KMS-11 (cell line): ENCODE results near the gene SLC25A4.
A peak's percentile ranks its signal among the peaks of the same experiment; 100 is the strongest.

Experiments
- H2AFZ ChIP-seq: fragments of 200-600 bp; sonication (generic); 2 replicates; pipeline ENCODE4 v1.6.1; 2016; ENCODE audit warnings: antibody characterized with exemption, mixed run types, low read depth
- H3K27ac ChIP-seq: fragments of 200-600 bp; sonication (generic); 2 replicates; pipeline ENCODE4 v1.6.1; 2016; ENCODE audit warnings: mild to moderate bottlenecking, mixed run types
- H3K27me3 ChIP-seq: fragments of 200-600 bp; sonication (generic); 2 replicates; pipeline ENCODE4 v1.6.1; 2017; ENCODE audit warnings: mild to moderate bottlenecking, low read depth, mixed run types, moderate library complexity; ENCODE audit not compliant: insufficient read depth
- H3K36me3 ChIP-seq: fragments of 200-600 bp; sonication (generic); 2 replicates; pipeline ENCODE4 v1.6.1; 2017; ENCODE audit warnings: mild to moderate bottlenecking, mixed run types; ENCODE audit not compliant: insufficient read depth
- H3K4me1 ChIP-seq: fragments of 200-600 bp; sonication (generic); 2 replicates; pipeline ENCODE4 v1.6.1; 2016; ENCODE audit warnings: mild to moderate bottlenecking, low read depth, mixed run types; ENCODE audit not compliant: poor library complexity, severe bottlenecking
- H3K4me2 ChIP-seq: fragments of 200-600 bp; sonication (generic); 2 replicates; pipeline ENCODE4 v1.7.0; 2016; ENCODE audit warnings: mild to moderate bottlenecking, mixed run types
- H3K4me3 ChIP-seq: fragments of 200-600 bp; sonication (generic); IDR thresholded peaks from 2 replicates; pipeline ENCODE4 v1.6.1; 2017; ENCODE audit warnings: low read depth, low read length, mixed read lengths; ENCODE audit not compliant: insufficient read depth
- H3K79me2 ChIP-seq: fragments of 200-600 bp; sonication (generic); 2 replicates; pipeline ENCODE4 v1.6.1; 2016; ENCODE audit warnings: low read depth, mixed run types; ENCODE audit not compliant: insufficient read depth
- H3K9ac ChIP-seq: fragments of 200-600 bp; sonication (generic); 2 replicates; pipeline ENCODE4 v1.6.1; 2016; ENCODE audit warnings: mild to moderate bottlenecking, mixed run types
- H4K20me1 ChIP-seq: fragments of 200-600 bp; sonication (generic); 2 replicates; pipeline ENCODE4 v1.6.1; 2016; ENCODE audit warnings: mild to moderate bottlenecking, mixed run types; ENCODE audit not compliant: insufficient read depth
- CTCF ChIP-seq: fragments of 200-600 bp; sonication (generic); conservative IDR thresholded peaks from 2 replicates; pipeline ENCODE4 v1.6.1; 2017; ENCODE audit warnings: low read depth, mild to moderate bottlenecking, antibody characterized with exemption, low read length, moderate library complexity, mixed read lengths

The SLC25A4 gene

GRCh38 chr4:185144601-185145240, 1.7 kb downstream of the SLC25A4 start:
- Histone ChIP-seq H3K79me2 (peaks cover 4% of the 10 kb centered on the region; the same call in 1 of the 2 replicates), H3K36me3 (no peaks in the 10 kb centered on the region), H3K27me3 (no peaks in the 10 kb centered on the region), H4K20me1 (no peaks in the 10 kb centered on the region), H3K9ac (no peak overlapping the region), H3K4me1 (peaks cover 18% of the 10 kb centered on the region), H3K27ac (no peak overlapping the region), H3K4me3 (no peak overlapping the region), H2AFZ (no peak overlapping the region), H3K4me2 (peak overlapping the region; percentile 95; the same call in 1 of the 2 replicates)
- TF ChIP-seq CTCF: no peak

GRCh38 chr4:185145572-185145971, 2.5 kb downstream of the SLC25A4 start:
- H3K4me3 ChIP-seq: no peak overlapping the region
- no peak overlapping the region for H3K4me2 ChIP-seq
- TF ChIP-seq CTCF: no peak
- H3K27me3 ChIP-seq: no peaks in the 10 kb centered on the region
- H3K36me3 ChIP-seq: no peaks in the 10 kb centered on the region
- H3K4me1 ChIP-seq: peaks cover 18% of the 10 kb centered on the region
- H4K20me1 ChIP-seq: no peaks in the 10 kb centered on the region
- no peak overlapping the region for H2AFZ ChIP-seq
- no peak overlapping the region for H3K27ac ChIP-seq
- peaks cover 4% of the 10 kb centered on the region; the same call in 1 of the 2 replicates for H3K79me2 ChIP-seq
- no peak overlapping the region for H3K9ac ChIP-seq

- Histone ChIP-seq H2AFZ (no peak overlapping the region), H3K9ac (no peak overlapping the region), H3K27ac (no peak overlapping the region), H3K27me3 (no peaks in the 10 kb centered on the region), H3K4me1 (peaks cover 3% of the 10 kb centered on the region), H3K4me2 (no peak overlapping the region), H3K4me3 (no peak overlapping the region), H3K79me2 (no peaks in the 10 kb centered on the region), H4K20me1 (no peaks in the 10 kb centered on the region), H3K36me3 (no peaks in the 10 kb centered on the region)
- TF ChIP-seq CTCF: no peak
Measured at GRCh38 chr4:185149392-185149791, 6.3 kb downstream of the SLC25A4 start.

- Histone ChIP-seq H2AFZ (no peak overlapping the region), H3K27ac (no peak overlapping the region), H3K4me1 (no peaks in the 10 kb centered on the region), H3K9ac (no peak overlapping the region), H3K27me3 (no peaks in the 10 kb centered on the region), H3K79me2 (no peaks in the 10 kb centered on the region), H4K20me1 (no peaks in the 10 kb centered on the region), H3K4me2 (no peak overlapping the region), H3K4me3 (no peak overlapping the region), H3K36me3 (no peaks in the 10 kb centered on the region)
- TF ChIP-seq CTCF: no peak
Measured at GRCh38 chr4:185151296-185151695, 8.2 kb downstream of the SLC25A4 start.
